Activated B cell treated with CpG ODN at 0.5 μM for 24 hours (primary cell): ENCODE results near the gene TLNRD1. TPM values are rescaled to one million over a fixed set of nuclear protein-coding genes. Genes with fewer than 3 reads are reported as not detected.

ENCODE experiments used
- ATAC-seq: fragments of 200-7000 bp; cut with Tn5 transposase; one replicate; pipeline ENCODE4 v1.10.0; 2021; ENCODE audit warnings: low read depth, mild to moderate bottlenecking, moderate library complexity
- CTCF ChIA-PET: fragments of 350-600 bp; sonication (Branson Sonifier 250); formaldehyde crosslinking; loops from one replicate; lab custom pipeline; 2021; ENCODE audit warnings: antibody characterized with exemption; lab: Charles Lee
- POLR2A ChIA-PET: fragments of 350-600 bp; sonication (Branson Sonifier 250); formaldehyde crosslinking; loops from one replicate; lab custom pipeline; 2021; ENCODE audit warnings: antibody characterized with exemption; lab: Charles Lee
- DNase-seq: peaks from one replicate; pipeline ENCODE4 v3.0.0; 2022
- H3K27ac Mint-ChIP-seq: one replicate; pipeline ENCODE4 v1.8.0; 2020; ENCODE audit warnings: mixed read lengths
- H3K27me3 Mint-ChIP-seq: one replicate; pipeline ENCODE4 v1.8.0; 2021; ENCODE audit warnings: mixed read lengths
- H3K36me3 Mint-ChIP-seq: one replicate; pipeline ENCODE4 v1.8.0; 2021; ENCODE audit warnings: low read depth, mixed read lengths
- H3K4me1 Mint-ChIP-seq: one replicate; pipeline ENCODE4 v1.8.0; 2021; ENCODE audit warnings: mixed read lengths
- H3K4me3 Mint-ChIP-seq: one replicate; pipeline ENCODE4 v1.8.0; 2020; ENCODE audit warnings: mild to moderate bottlenecking, mixed read lengths
- H3K9me3 Mint-ChIP-seq: one replicate; pipeline ENCODE4 v1.8.0; 2020; ENCODE audit warnings: mixed read lengths
- intact Hi-C: fragments of 100-400 bp; cut with micrococcal nuclease; formaldehyde crosslinking; loops from one replicate; pipeline ENCODE4 v1.15.1; 2024
- total RNA-seq: library from RNA; stranded (reverse); gene quantifications from 2 replicates; pipeline ENCODE4 v1.2.3, GENCODE V29; 2022
- TF ChIP-seq, protein P1 (sequence below): fragments of 200-600 bp; IDR thresholded peaks from one replicate; pipeline ENCODE4 v1.8.0; 2022; ENCODE audit warnings: antibody characterized with exemption, mild to moderate bottlenecking

The TLNRD1 gene
- total RNA-seq, 1 donor from 2014 or later: 25.7 TPM

DNA sequence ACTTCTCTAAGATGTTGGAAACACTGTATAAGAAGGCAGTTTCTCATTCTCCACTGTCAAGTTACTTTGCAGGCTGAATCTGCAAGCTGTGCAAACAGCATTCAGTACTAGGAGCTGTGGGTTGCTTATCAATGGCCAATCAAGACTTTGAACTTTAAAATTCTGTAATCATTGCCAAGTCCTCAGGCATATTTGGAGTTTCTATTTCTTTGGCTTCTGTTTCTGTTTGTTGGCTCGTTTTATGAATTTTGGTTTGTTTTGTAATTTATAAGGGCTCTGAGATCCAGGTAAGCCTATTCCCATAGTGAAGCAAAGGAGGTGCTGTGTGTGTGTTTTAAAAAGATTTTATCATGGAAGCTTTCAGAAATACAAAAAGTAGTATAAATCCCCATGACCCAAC, 32.1 kb downstream of the TLNRD1 start:
- H3K4me1 Mint-ChIP-seq: peaks cover 11% of the 10 kb centered on the region
- ChIA-PET POLR2A (no interaction called here), CTCF (no interaction called here)
- H3K4me3 Mint-ChIP-seq: no peak overlapping the region
- ATAC-seq: no peak
- intact Hi-C loops: no loop called here
- no peaks in the 10 kb centered on the region for H3K27me3 Mint-ChIP-seq
- TF ChIP-seq, protein P1, sequence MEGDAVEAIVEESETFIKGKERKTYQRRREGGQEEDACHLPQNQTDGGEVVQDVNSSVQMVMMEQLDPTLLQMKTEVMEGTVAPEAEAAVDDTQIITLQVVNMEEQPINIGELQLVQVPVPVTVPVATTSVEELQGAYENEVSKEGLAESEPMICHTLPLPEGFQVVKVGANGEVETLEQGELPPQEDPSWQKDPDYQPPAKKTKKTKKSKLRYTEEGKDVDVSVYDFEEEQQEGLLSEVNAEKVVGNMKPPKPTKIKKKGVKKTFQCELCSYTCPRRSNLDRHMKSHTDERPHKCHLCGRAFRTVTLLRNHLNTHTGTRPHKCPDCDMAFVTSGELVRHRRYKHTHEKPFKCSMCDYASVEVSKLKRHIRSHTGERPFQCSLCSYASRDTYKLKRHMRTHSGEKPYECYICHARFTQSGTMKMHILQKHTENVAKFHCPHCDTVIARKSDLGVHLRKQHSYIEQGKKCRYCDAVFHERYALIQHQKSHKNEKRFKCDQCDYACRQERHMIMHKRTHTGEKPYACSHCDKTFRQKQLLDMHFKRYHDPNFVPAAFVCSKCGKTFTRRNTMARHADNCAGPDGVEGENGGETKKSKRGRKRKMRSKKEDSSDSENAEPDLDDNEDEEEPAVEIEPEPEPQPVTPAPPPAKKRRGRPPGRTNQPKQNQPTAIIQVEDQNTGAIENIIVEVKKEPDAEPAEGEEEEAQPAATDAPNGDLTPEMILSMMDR: no peak
- no peak for DNase-seq
- no peaks in the 10 kb centered on the region for H3K36me3 Mint-ChIP-seq
- no peak overlapping the region for H3K27ac Mint-ChIP-seq
- H3K9me3 Mint-ChIP-seq: no peaks in the 10 kb centered on the region

DNA sequence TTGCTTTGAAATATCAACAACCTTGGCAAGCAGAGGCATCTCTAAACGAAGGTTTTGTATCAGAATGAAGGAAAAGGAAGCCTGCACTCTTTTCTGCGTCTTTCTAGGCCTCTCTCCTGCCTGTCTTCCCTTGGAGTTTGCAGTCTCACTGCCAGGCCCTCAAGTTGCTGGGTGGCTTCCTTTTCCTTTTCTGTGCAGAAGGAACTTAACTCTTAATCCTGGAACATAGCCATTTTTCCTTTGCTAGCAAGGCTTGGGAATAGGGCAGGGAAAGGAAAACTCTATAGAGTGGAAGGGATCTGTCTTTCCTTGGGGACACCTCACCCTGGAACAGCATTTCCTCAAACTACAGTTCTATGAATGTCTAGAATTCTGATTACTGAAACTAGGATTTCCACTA, 32.8 kb downstream of the TLNRD1 start:
- Mint-ChIP-seq H3K4me1 (peaks cover 11% of the 10 kb centered on the region), H3K27me3 (no peaks in the 10 kb centered on the region), H3K9me3 (no peaks in the 10 kb centered on the region), H3K36me3 (no peaks in the 10 kb centered on the region), H3K4me3 (no peak overlapping the region), H3K27ac (no peak overlapping the region)
- ATAC-seq (no peak), DNase-seq (no peak)
- ChIA-PET POLR2A (no interaction called here), CTCF (no interaction called here)
- TF ChIP-seq, protein P1: no peak
- intact Hi-C loops: no loop called here

DNA sequence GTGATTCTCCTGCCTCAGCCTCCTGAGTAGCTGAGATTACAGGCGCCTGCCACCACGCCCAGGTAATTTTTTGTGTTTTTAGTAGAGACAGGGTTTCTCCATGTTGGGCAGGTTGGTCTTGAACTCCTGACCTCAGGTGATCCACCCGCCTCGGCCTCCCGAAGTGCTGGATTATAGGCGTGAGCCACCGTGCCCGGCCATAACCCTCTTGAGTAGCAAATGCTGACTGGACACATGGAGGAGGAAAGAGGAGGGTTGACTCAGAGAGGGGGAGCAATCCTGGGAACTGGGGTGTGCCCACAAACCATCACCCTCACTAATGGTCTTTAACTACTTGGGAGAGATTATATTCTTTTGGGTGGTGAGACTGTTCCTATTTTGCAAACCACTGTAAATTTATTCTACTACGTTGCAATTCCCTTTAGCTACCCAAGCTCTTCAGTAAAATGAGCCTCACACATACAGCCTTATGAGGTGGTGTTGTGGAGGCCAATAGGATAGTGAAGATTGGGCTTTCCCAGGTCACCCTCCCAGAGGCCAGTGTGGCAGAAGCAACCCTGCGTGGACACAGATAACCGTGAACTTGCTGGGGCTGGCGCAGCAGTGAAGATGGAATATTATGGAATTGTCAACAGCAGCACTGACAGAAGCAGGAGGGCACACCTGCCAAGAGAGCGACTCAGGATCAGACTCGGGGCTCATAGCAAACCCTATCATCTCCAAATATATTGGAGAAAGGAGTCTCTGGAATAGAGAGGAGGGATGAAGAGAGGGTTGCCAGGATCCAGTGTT, 37.4 kb downstream of the TLNRD1 start:
- H3K27me3 Mint-ChIP-seq: no peaks in the 10 kb centered on the region
- H3K36me3 Mint-ChIP-seq: no peaks in the 10 kb centered on the region
- no peak overlapping the region for H3K27ac Mint-ChIP-seq
- intact Hi-C loops: no loop called here
- ATAC-seq (no peak), DNase-seq (no peak)
- H3K4me1 Mint-ChIP-seq: peaks cover 3% of the 10 kb centered on the region
- CTCF ChIA-PET: no interaction called here
- no peaks in the 10 kb centered on the region for H3K9me3 Mint-ChIP-seq
- no peak overlapping the region for H3K4me3 Mint-ChIP-seq
- TF ChIP-seq, protein P1: no peak
- POLR2A ChIA-PET: no interaction called here

DNA sequence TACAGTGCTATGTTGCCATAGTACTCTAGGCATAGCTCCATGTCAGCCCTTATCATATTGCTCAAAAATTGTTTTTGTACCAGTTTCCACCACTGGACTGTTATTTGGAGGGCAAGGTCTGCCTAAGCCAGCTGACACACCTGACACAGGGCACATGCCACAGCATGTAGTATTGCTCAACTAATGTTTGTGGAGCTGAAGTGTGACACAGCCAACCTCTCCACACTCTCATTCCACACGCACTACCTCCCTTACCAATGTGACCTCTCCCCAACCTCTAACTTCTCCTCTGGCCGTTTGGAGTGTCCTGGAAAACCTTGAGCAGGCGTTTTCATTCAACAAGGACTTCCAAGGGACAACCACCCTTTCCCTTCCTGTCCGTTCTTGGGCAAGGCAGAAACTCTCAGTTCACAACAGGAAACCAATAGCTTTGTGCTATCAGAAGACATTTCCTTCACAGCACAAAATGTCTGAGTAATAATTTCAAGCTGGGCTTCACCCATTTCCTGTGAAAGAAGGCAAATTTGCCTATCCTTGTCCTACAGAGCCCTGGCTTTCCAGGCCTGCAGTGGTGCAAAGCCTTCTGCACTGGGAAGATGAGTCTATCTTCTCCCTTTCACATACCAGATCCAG, 38.4 kb downstream of the TLNRD1 start:
- Mint-ChIP-seq H3K27me3 (no peaks in the 10 kb centered on the region), H3K4me1 (peaks cover 3% of the 10 kb centered on the region), H3K4me3 (no peak overlapping the region), H3K9me3 (no peaks in the 10 kb centered on the region), H3K36me3 (no peaks in the 10 kb centered on the region), H3K27ac (no peak overlapping the region)
- POLR2A ChIA-PET: interaction anchor here (0.8 kb wide), 1 partner anchor 15 kb away, joined by 4 read pairs; no protein-coding TSS in a partner anchor
- CTCF ChIA-PET: interaction anchor here (1.0 to 1.2 kb wide), 2 partner anchors 67 to 227 kb away, joined by 4 read pairs; no protein-coding TSS in a partner anchor
- TF ChIP-seq, protein P1: no peak
- ATAC-seq (no peak), DNase-seq (no peak)
- intact Hi-C loops: no loop called here

DNA sequence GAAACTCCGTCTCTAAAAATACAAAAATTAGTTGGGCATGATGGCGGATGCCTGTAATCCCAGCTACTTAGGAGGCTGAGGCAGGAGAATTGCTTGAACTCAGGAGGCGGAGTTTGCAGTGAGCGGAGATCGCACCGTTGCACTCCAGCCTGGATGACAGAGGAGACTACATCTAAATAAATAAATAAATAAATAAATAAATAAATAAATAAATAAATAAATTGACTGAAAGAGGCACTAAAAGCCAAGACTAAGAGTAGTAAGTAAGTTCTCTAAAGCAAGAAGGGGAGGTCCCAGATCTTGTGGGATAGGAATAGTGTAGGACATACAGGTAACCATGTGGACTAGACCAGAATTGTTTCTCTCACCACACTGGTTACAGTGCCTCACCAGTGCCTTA, 40.0 kb downstream of the TLNRD1 start:
- TF ChIP-seq, protein P1: no peak

More for the DNA sequence above, 40.0 kb downstream of the TLNRD1 start:
- Mint-ChIP-seq H3K9me3 (peaks cover 2% of the 10 kb centered on the region), H3K27me3 (no peaks in the 10 kb centered on the region), H3K27ac (no peak overlapping the region), H3K36me3 (no peaks in the 10 kb centered on the region), H3K4me1 (peaks cover 3% of the 10 kb centered on the region), H3K4me3 (no peak overlapping the region)
- ChIA-PET POLR2A (no interaction called here), CTCF (no interaction called here)
- ATAC-seq: no peak
- intact Hi-C loops: no loop called here
- no peak for DNase-seq
